ENCODE results near the gene PTPRR. TPM values are rescaled to one million over a fixed set of nuclear protein-coding genes. Genes with fewer than 3 reads are reported as not detected.

The PTPRR gene
- total RNA-seq, 1 donor: not detected

- no peak for TF ChIP-seq CTCF (IDR thresholded peaks at IDR 0.05; ENCODE audit: insufficient read depth, low read depth, low read length)
- DNase-seq (ENCODE audit: low read depth): no peak
Observed at GRCh38 chr12:70604662-70605061, 315.9 kb downstream of the PTPRR start.

GRCh38 chr12:70603044-70603443 lies 317.5 kb downstream of the PTPRR start:
- no peak for TF ChIP-seq CTCF (IDR thresholded peaks at IDR 0.05; ENCODE audit: insufficient read depth, low read depth, low read length)
- no peak for DNase-seq (ENCODE audit: low read depth)
- H3K4me3 ChIP-seq (ENCODE audit: low read depth, low read length): no peak overlapping the region

More at GRCh38 chr12:70604662-70605061, 315.9 kb downstream of the PTPRR start:
- no peak overlapping the region for H3K4me3 ChIP-seq (ENCODE audit: low read depth, low read length)

- TF ChIP-seq CTCF (IDR thresholded peaks at IDR 0.05; ENCODE audit: insufficient read depth, low read depth, low read length): no peak
- H3K4me3 ChIP-seq (ENCODE audit: low read depth, low read length): no peak overlapping the region
- DNase-seq (ENCODE audit: low read depth): no peak
Observed at GRCh38 chr12:70598467-70599193, 321.9 kb downstream of the PTPRR start.

- H3K4me3 ChIP-seq (ENCODE audit: low read depth, low read length): no peak overlapping the region
- TF ChIP-seq CTCF (IDR thresholded peaks at IDR 0.05; ENCODE audit: insufficient read depth, low read depth, low read length): no peak
- no peak for DNase-seq (ENCODE audit: low read depth)
Observed at GRCh38 chr12:70592664-70593063, 327.9 kb downstream of the PTPRR start.

- TF ChIP-seq CTCF (IDR thresholded peaks at IDR 0.05; ENCODE audit: insufficient read depth, low read depth, low read length): no peak
- no peak overlapping the region for H3K4me3 ChIP-seq (ENCODE audit: low read depth, low read length)
- no peak for DNase-seq (ENCODE audit: low read depth)
Observed at GRCh38 chr12:70590549-70591226, 329.9 kb downstream of the PTPRR start.

- H3K4me3 ChIP-seq (ENCODE audit: low read depth, low read length): no peak overlapping the region
- DNase-seq (ENCODE audit: low read depth): peak; percentile 76
- TF ChIP-seq CTCF (IDR thresholded peaks at IDR 0.05; ENCODE audit: insufficient read depth, low read depth, low read length): peak; percentile 81
Observed at GRCh38 chr12:70590051-70590450, 330.5 kb downstream of the PTPRR start.

Small RNA genes within 50 kb of the gene (small RNA-seq; reads per million reads assigned to genes)
- not detected for gene RF00019

Other genes with a start within 250 kb of the PTPRR start
- gene TSPAN8, start 237.3 kb upstream of the PTPRR start, total RNA-seq: 0.43 TPM in 1 of 2 replicates, not detected in the other

Data from fibroblast of villous mesenchyme (primary cell).